ENCODE data around the gene KCNJ15. TPM values are rescaled to one million over a fixed set of nuclear protein-coding genes. Genes with fewer than 3 reads are reported as not detected.

KCNJ15 gene
- total and polyA plus RNA-seq, 2 of the 13 experiments (the other 11 are each of a cell fraction or from before 2014, with no cell fraction given), result not detected

DNA sequence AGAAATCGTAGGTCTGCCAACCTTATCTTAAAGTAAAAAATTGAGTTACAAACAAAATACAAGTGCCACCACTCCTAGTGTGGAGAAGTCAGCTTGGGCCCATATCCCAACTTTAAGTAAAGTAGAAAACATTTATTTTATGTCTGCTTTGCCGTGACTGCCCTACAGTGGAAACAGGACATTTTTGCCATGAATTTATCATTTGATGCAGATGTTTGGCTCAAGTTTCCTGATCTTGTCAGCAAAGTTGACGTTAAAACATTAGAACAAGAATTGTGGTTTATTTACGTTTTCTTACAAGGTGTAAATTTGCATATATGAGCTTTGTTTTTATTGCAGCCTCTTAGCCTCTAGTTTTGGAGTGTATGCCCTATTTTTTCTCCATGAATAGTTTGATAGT, 17.1 kb upstream of the KCNJ15 start:
- 24% methylated on average over 4 of the region's 4 CpGs for WGBS (ENCODE audit: low lambda C conversion rate)
- no peak for TF ChIP-seq ZNF180 (CRISPR knock-in tag; IDR thresholded peaks at IDR 0.05; ENCODE audit: borderline replicate concordance, low read depth)
- TF ChIP-seq NR2C2 (CRISPR knock-in tag; IDR thresholded peaks at IDR 0.05; ENCODE audit: borderline replicate concordance), result no peak
- TF ChIP-seq ZNF562 (CRISPR knock-in tag; IDR thresholded peaks at IDR 0.05; ENCODE audit: borderline replicate concordance), result no peak
- TF ChIP-seq, protein P1, sequence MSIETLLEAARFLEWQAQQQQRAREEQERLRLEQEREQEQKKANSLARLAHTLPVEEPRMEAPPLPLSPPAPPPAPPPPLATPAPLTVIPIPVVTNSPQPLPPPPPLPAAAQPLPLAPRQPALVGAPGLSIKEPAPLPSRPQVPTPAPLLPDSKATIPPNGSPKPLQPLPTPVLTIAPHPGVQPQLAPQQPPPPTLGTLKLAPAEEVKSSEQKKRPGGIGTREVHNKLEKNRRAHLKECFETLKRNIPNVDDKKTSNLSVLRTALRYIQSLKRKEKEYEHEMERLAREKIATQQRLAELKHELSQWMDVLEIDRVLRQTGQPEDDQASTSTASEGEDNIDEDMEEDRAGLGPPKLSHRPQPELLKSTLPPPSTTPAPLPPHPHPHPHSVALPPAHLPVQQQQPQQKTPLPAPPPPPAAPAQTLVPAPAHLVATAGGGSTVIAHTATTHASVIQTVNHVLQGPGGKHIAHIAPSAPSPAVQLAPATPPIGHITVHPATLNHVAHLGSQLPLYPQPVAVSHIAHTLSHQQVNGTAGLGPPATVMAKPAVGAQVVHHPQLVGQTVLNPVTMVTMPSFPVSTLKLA (IDR thresholded peaks at IDR 0.05), result no peak
- TF ChIP-seq ZNF879 (CRISPR knock-in tag; IDR thresholded peaks at IDR 0.05), result no peak
- TF ChIP-seq ZNF451 (CRISPR knock-in tag; IDR thresholded peaks at IDR 0.05), result no peak
- no peak overlapping the region for H2AFZ ChIP-seq (ENCODE audit: low read length)
- no peak overlapping the region for H3K27ac ChIP-seq (ENCODE audit: extremely low read length, insufficient read depth, low read length)
- H3K9me3 ChIP-seq (ENCODE audit: low read length), result no peaks in the 10 kb centered on the region
- H3K36me3 ChIP-seq (replicated peaks in 1 of 2; ENCODE audit: control insufficient read depth in 1 of 2, insufficient read depth in 2 of 2, low read length in 2 of 2), result no peaks in the 10 kb centered on the region
- H3K4me1 ChIP-seq (ENCODE audit: insufficient read depth, low read length), result no peaks in the 10 kb centered on the region
- FAIRE-seq, result no peak
- POLR2A ChIA-PET, result no interaction called here
- CTCF ChIA-PET (ENCODE audit: low intra/inter-chr PET ratio, low total read pairs), result no interaction called here
- DNase-seq (ENCODE audit: low spot score), result no peak
- no peaks in the 10 kb centered on the region for H4K20me1 ChIP-seq (ENCODE audit: insufficient read depth, low read length)
- no TSS peak for BruUV-seq (replicated peaks)
- H3K9ac ChIP-seq (ENCODE audit: insufficient read depth, low read depth, low read length), result no peak overlapping the region
- no peak overlapping the region for H3K4me2 ChIP-seq (ENCODE audit: low read depth, low read length)
- no peaks in the 10 kb centered on the region for H3K79me2 ChIP-seq (ENCODE audit: insufficient read depth, low read length)
- no peak overlapping the region for H3K4me3 ChIP-seq (replicated peaks in 1 of 3; ENCODE audit: insufficient read depth in 1 of 3, low read depth in 2 of 3, low read length in 3 of 3)
- intact Hi-C loops (cut with micrococcal nuclease; ENCODE audit: unreplicated experiment) (no loop called here), in situ Hi-C loops (cut with HindIII; ENCODE audit: extremely low pct_ligation_motif_present, low pct_unique_long_range_greater_than_20kb) (no loop called here)
- no peak for ATAC-seq
- no peaks in the 10 kb centered on the region for H3K27me3 ChIP-seq (ENCODE audit: control insufficient read depth in 1 of 2, insufficient read depth in 2 of 2, low read length in 2 of 2)

GRCh38 chr21:38240129-38240528, 16.7 kb upstream of the KCNJ15 start:
- H3K27ac ChIP-seq (ENCODE audit: extremely low read length, insufficient read depth, low read length), result no peak overlapping the region
- intact Hi-C loops (cut with micrococcal nuclease; ENCODE audit: unreplicated experiment), result no loop called here
- H3K27me3 ChIP-seq (ENCODE audit: control insufficient read depth in 1 of 2, insufficient read depth in 2 of 2, low read length in 2 of 2), result no peaks in the 10 kb centered on the region
- H3K79me2 ChIP-seq (ENCODE audit: insufficient read depth, low read length), result no peaks in the 10 kb centered on the region
- no peak overlapping the region for H2AFZ ChIP-seq (ENCODE audit: low read length)
- H3K36me3 ChIP-seq (replicated peaks in 1 of 2; ENCODE audit: control insufficient read depth in 1 of 2, insufficient read depth in 2 of 2, low read length in 2 of 2), result no peaks in the 10 kb centered on the region
- ATAC-seq (no peak), FAIRE-seq (no peak), DNase-seq (ENCODE audit: low spot score) (no peak)
- ChIA-PET CTCF (ENCODE audit: low intra/inter-chr PET ratio, low total read pairs) (no interaction called here), POLR2A (no interaction called here)
- H3K9ac ChIP-seq (ENCODE audit: insufficient read depth, low read depth, low read length), result no peak overlapping the region
- H4K20me1 ChIP-seq (ENCODE audit: insufficient read depth, low read length), result no peaks in the 10 kb centered on the region
- TF ChIP-seq YEATS2 (CRISPR knock-in tag; IDR thresholded peaks at IDR 0.05; ENCODE audit: borderline replicate concordance), result no peak
- TF ChIP-seq ATF2 (CRISPR knock-in tag; IDR thresholded peaks at IDR 0.05), result no peak
- TF ChIP-seq ETV6 (CRISPR knock-in tag; conservative IDR thresholded peaks at IDR 0.05), result no peak
- no peak for TF ChIP-seq ATAD3A (CRISPR knock-in tag; IDR thresholded peaks at IDR 0.05)
- TF ChIP-seq RAD51 (IDR thresholded peaks at IDR 0.05; ENCODE audit: borderline replicate concordance), result no peak
- no peak for TF ChIP-seq DNMT3B (CRISPR knock-in tag; conservative IDR thresholded peaks at IDR 0.05)
- no peak for TF ChIP-seq ZNF746 (CRISPR knock-in tag; IDR thresholded peaks at IDR 0.05)
- no peak for TF ChIP-seq GATAD2A (CRISPR knock-in tag; IDR thresholded peaks at IDR 0.05)
- TF ChIP-seq AGO2 (optimal IDR thresholded peaks at IDR 0.05; ENCODE audit: low read depth, low read length), result no peak
- no peak for TF ChIP-seq TBX3 (IDR thresholded peaks at IDR 0.05; ENCODE audit: borderline replicate concordance)
- TF ChIP-seq MEIS2 (CRISPR knock-in tag; IDR thresholded peaks at IDR 0.05), result no peak
- no peak overlapping the region for H3K4me2 ChIP-seq (ENCODE audit: low read depth, low read length)
- no TSS peak for BruUV-seq (replicated peaks)
- in situ Hi-C loops (cut with HindIII; ENCODE audit: extremely low pct_ligation_motif_present, low pct_unique_long_range_greater_than_20kb), result no loop called here
- 0% methylated on average over 1 of the region's 1 CpG for WGBS (ENCODE audit: low lambda C conversion rate)
- no peak overlapping the region for H3K4me3 ChIP-seq (replicated peaks in 1 of 3; ENCODE audit: insufficient read depth in 1 of 3, low read depth in 2 of 3, low read length in 3 of 3)
- H3K4me1 ChIP-seq (ENCODE audit: insufficient read depth, low read length), result no peaks in the 10 kb centered on the region
- H3K9me3 ChIP-seq (ENCODE audit: low read length), result no peaks in the 10 kb centered on the region
